GM23338 (cell line): ENCODE results near the gene TBX10. TPM values are rescaled to one million over a fixed set of nuclear protein-coding genes. Genes with fewer than 3 reads are reported as not detected.

Experiments used
- ATAC-seq: fragments of 200-7000 bp; cut with Tn5 transposase; 3 replicates; pipeline ENCODE4 v1.9.1; 2020
- DNase-seq: peaks from one replicate; pipeline ENCODE4 v3.0.0-alpha.2; 2015; ENCODE audit warnings: low spot score
- H2AFZ ChIP-seq: fragments of 200-600 bp; sonication (generic); 2 replicates; pipeline ENCODE4 v1.8.0; 2016; ENCODE audit warnings: antibody characterized with exemption, mild to moderate bottlenecking, moderate library complexity
- H3F3A ChIP-seq: fragments of 200-600 bp; sonication (generic); replicated peaks from 2 replicates; pipeline ENCODE4 v1.8.0; 2017; ENCODE audit warnings: antibody characterized with exemption, mixed run types, low read depth
- H3K27ac ChIP-seq: fragments of 200-600 bp; sonication (generic); 2 replicates; pipeline ENCODE4 v1.6.1; 2016; ENCODE audit warnings: low read depth
- H3K27me3 ChIP-seq: fragments of 200-600 bp; sonication (generic); 2 replicates; pipeline ENCODE4 v1.8.0; 2016; ENCODE audit warnings: mild to moderate bottlenecking, mixed run types, moderate library complexity; ENCODE audit not compliant: insufficient read depth
- H3K36me3 ChIP-seq: fragments of 200-600 bp; sonication (generic); 2 replicates; pipeline ENCODE4 v1.8.0; 2016; ENCODE audit warnings: mild to moderate bottlenecking; ENCODE audit not compliant: insufficient read depth
- H3K4me1 ChIP-seq: fragments of 200-600 bp; sonication (generic); 2 replicates; pipeline ENCODE4 v1.8.0; 2016; ENCODE audit warnings: mild to moderate bottlenecking, moderate library complexity; ENCODE audit not compliant: insufficient read depth
- H3K4me2 ChIP-seq: fragments of 200-600 bp; sonication (generic); 2 replicates; pipeline ENCODE4 v1.7.1; 2017; ENCODE audit warnings: mixed run types
- H3K4me3 ChIP-seq: fragments of 200-600 bp; sonication (generic); 2 replicates; pipeline ENCODE4 v1.6.1; 2016; ENCODE audit warnings: mixed run types
- H3K79me2 ChIP-seq: fragments of 200-600 bp; sonication (generic); replicated peaks from 2 replicates; pipeline ENCODE4 v1.8.0; 2017; ENCODE audit warnings: mild to moderate bottlenecking; ENCODE audit not compliant: insufficient read depth
- H3K9me2 ChIP-seq: fragments of 200-600 bp; sonication (generic); 2 replicates; pipeline ENCODE4 v1.8.0; 2017; ENCODE audit not compliant: insufficient read depth
- H4K20me1 ChIP-seq: fragments of 200-600 bp; sonication (generic); replicated peaks from 2 replicates; pipeline ENCODE4 v1.8.0; 2017; ENCODE audit warnings: mild to moderate bottlenecking; ENCODE audit not compliant: insufficient read depth
- H3K27ac Mint-ChIP-seq: 2 replicates; pipeline ENCODE4 v1.8.0; 2020; ENCODE audit warnings: inconsistent platforms, mild to moderate bottlenecking, moderate library complexity, mixed read lengths
- H3K27me3 Mint-ChIP-seq: 3 replicates; pipeline ENCODE4 v1.8.0; 2022; ENCODE audit warnings: low read depth, mild to moderate bottlenecking, moderate library complexity, mixed read lengths, inconsistent platforms; ENCODE audit not compliant: insufficient read depth, poor library complexity
- H3K36me3 Mint-ChIP-seq: 3 replicates; pipeline ENCODE4 v1.8.0; 2021; ENCODE audit warnings: low read depth, mild to moderate bottlenecking, inconsistent platforms, moderate library complexity, mixed read lengths
- H3K4me1 Mint-ChIP-seq: 3 replicates; pipeline ENCODE4 v1.8.0; 2020; ENCODE audit warnings: mild to moderate bottlenecking, inconsistent platforms, mixed read lengths
- H3K4me3 Mint-ChIP-seq: 3 replicates; pipeline ENCODE4 v1.8.0; 2021; ENCODE audit warnings: moderate library complexity, mild to moderate bottlenecking, inconsistent platforms, mixed read lengths
- H3K9me3 Mint-ChIP-seq: 3 replicates; pipeline ENCODE4 v1.8.0; 2020; ENCODE audit warnings: moderate library complexity, mild to moderate bottlenecking, inconsistent platforms, mixed read lengths
- CREB1 ChIP-seq: fragments of 250-450 bp; sonication (Bioruptor Pico); IDR thresholded peaks from 2 replicates; pipeline ENCODE4 v1.5.0; 2020; ENCODE audit warnings: low read depth, mild to moderate bottlenecking, moderate library complexity
- EZH2 ChIP-seq: fragments of 200-600 bp; sonication (generic); IDR thresholded peaks from one replicate; pipeline ENCODE4 v1.8.0; 2017; ENCODE audit warnings: antibody characterized with exemption, mild to moderate bottlenecking, low read depth; ENCODE audit not compliant: unreplicated experiment
- EZH2phosphoT487 ChIP-seq: fragments of 200-600 bp; sonication (generic); IDR thresholded peaks from one replicate; pipeline ENCODE4 v1.8.1; 2018; ENCODE audit warnings: antibody characterized with exemption; ENCODE audit not compliant: unreplicated experiment
- JUNB ChIP-seq: IDR thresholded peaks from one replicate; pipeline ENCODE4 v1.6.1; 2016; ENCODE audit warnings: antibody characterized with exemption; ENCODE audit not compliant: unreplicated experiment
- STAT1 ChIP-seq: IDR thresholded peaks from one replicate; pipeline ENCODE4 v1.6.1; 2016; ENCODE audit warnings: antibody characterized with exemption; ENCODE audit not compliant: unreplicated experiment
- ZNF114 ChIP-seq: fragments of 250-450 bp; sonication (Bioruptor Pico); IDR thresholded peaks from 2 replicates; pipeline ENCODE4 v1.5.0; 2020; ENCODE audit warnings: mild to moderate bottlenecking, moderate library complexity
- ZNF331 ChIP-seq: fragments of 250-450 bp; sonication (Bioruptor Pico); IDR thresholded peaks from 2 replicates; pipeline ENCODE4 v1.5.0; 2020; ENCODE audit warnings: low read depth, mild to moderate bottlenecking, moderate library complexity
- polyA plus RNA-seq: library from polyadenylated mRNA; unstranded; fragments of >200 nt; fragmentation: Nextera tagmentation; extraction: Ambion mirVana; gene quantifications from 2 replicates; pipeline ENCODE4 v1.2.1, GENCODE V29; 2016
- total RNA-seq: library from RNA; depleted of rRNA; stranded (reverse); fragments of >200 nt; shearing (Covaris generic); gene quantifications from 2 replicates; pipeline ENCODE4 v1.2.3, GENCODE V29; 2014
- TF ChIP-seq, protein P1 (sequence below): IDR thresholded peaks from 2 replicates; pipeline ENCODE4 v1.6.1; 2016; ENCODE audit warnings: antibody characterized with exemption
- TF ChIP-seq, protein P2 (sequence below): fragments of 250-450 bp; sonication (Bioruptor Pico); IDR thresholded peaks from 2 replicates; pipeline ENCODE4 v1.5.0; 2020; ENCODE audit warnings: mild to moderate bottlenecking, moderate library complexity
- TF ChIP-seq, protein P3 (sequence below): IDR thresholded peaks from one replicate; pipeline ENCODE4 v1.6.1; 2018; ENCODE audit warnings: antibody characterized with exemption; ENCODE audit not compliant: unreplicated experiment

TBX10 gene
- total and polyA plus RNA-seq, 2 experiments from 2014 or later = 0.10 TPM; not detected in 1

DNA sequence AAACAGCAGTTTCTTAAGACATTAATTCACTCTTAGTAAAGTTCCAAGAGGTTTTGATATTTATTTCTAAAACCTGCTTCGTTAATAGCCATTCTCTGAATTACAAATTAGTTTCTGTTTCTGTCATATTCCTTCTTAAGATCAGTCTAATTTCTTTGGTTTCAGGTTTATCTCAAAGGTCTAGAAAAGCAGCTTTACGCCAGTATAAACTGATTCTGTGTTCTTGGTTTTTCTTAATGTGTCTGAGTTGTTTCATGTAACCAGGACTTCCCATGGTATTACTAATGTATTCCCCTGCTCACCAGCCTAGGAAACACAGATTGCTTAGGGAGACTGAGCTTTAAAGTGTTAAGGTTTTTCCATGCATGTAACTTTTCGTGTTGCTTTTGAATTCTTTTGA lies 17.7 kb upstream of the TBX10 start (continued):
- TF ChIP-seq EZH2phosphoT487 = no peak
- TF ChIP-seq JUNB = no peak
- TF ChIP-seq, protein P1, sequence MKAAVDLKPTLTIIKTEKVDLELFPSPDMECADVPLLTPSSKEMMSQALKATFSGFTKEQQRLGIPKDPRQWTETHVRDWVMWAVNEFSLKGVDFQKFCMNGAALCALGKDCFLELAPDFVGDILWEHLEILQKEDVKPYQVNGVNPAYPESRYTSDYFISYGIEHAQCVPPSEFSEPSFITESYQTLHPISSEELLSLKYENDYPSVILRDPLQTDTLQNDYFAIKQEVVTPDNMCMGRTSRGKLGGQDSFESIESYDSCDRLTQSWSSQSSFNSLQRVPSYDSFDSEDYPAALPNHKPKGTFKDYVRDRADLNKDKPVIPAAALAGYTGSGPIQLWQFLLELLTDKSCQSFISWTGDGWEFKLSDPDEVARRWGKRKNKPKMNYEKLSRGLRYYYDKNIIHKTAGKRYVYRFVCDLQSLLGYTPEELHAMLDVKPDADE = no peak
- TF ChIP-seq, protein P2, sequence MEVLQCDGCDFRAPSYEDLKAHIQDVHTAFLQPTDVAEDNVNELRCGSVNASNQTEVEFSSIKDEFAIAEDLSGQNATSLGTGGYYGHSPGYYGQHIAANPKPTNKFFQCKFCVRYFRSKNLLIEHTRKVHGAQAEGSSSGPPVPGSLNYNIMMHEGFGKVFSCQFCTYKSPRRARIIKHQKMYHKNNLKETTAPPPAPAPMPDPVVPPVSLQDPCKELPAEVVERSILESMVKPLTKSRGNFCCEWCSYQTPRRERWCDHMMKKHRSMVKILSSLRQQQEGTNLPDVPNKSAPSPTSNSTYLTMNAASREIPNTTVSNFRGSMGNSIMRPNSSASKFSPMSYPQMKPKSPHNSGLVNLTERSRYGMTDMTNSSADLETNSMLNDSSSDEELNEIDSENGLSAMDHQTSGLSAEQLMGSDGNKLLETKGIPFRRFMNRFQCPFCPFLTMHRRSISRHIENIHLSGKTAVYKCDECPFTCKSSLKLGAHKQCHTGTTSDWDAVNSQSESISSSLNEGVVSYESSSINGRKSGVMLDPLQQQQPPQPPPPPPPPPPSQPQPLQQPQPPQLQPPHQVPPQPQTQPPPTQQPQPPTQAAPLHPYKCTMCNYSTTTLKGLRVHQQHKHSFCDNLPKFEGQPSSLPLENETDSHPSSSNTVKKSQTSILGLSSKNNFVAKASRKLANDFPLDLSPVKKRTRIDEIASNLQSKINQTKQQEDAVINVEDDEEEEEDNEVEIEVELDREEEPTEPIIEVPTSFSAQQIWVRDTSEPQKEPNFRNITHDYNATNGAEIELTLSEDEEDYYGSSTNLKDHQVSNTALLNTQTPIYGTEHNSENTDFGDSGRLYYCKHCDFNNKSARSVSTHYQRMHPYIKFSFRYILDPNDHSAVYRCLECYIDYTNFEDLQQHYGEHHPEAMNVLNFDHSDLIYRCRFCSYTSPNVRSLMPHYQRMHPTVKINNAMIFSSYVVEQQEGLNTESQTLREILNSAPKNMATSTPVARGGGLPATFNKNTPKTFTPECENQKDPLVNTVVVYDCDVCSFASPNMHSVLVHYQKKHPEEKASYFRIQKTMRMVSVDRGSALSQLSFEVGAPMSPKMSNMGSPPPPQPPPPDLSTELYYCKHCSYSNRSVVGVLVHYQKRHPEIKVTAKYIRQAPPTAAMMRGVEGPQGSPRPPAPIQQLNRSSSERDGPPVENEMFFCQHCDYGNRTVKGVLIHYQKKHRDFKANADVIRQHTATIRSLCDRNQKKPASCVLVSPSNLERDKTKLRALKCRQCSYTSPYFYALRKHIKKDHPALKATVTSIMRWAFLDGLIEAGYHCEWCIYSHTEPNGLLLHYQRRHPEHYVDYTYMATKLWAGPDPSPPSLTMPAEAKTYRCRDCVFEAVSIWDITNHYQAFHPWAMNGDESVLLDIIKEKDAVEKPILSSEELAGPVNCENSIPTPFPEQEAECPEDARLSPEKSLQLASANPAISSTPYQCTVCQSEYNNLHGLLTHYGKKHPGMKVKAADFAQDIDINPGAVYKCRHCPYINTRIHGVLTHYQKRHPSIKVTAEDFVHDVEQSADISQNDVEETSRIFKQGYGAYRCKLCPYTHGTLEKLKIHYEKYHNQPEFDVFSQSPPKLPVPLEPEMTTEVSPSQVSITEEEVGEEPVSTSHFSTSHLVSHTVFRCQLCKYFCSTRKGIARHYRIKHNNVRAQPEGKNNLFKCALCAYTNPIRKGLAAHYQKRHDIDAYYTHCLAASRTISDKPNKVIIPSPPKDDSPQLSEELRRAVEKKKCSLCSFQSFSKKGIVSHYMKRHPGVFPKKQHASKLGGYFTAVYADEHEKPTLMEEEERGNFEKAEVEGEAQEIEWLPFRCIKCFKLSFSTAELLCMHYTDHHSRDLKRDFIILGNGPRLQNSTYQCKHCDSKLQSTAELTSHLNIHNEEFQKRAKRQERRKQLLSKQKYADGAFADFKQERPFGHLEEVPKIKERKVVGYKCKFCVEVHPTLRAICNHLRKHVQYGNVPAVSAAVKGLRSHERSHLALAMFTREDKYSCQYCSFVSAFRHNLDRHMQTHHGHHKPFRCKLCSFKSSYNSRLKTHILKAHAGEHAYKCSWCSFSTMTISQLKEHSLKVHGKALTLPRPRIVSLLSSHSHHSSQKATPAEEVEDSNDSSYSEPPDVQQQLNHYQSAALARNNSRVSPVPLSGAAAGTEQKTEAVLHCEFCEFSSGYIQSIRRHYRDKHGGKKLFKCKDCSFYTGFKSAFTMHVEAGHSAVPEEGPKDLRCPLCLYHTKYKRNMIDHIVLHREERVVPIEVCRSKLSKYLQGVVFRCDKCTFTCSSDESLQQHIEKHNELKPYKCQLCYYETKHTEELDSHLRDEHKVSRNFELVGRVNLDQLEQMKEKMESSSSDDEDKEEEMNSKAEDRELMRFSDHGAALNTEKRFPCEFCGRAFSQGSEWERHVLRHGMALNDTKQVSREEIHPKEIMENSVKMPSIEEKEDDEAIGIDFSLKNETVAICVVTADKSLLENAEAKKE (CRISPR knock-in tag) = no peak

DNA sequence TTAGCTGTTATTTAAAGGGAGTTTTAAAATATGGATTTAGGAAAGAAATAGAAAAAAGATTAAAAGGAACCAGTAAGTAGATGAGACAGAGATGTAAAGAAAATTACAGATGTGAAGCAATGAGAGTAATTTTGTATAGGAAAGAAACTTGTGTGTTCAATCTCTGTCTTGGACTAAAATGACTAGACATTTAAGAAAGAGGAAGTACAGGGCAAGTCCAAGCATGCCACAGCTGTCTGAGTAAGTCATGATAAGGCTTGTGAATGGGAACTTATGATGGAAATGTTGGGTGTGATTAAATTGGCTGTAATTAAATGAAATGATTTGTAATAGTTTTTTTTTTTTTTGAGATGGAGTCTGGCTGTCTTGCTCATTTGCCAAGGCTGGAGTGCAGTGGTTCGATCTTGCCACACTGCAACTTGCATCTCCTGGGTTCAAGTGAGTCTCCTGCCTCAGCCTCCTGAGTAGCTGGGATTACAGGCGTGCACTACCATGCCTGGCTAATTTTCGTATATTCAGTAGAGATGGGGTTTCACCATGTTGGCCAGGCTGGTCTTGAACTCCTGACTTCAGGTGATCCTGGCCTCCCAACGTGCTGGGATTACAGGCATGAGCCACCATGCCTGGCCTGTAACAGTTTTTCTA lies 16.8 kb upstream of the TBX10 start:
- Mint-ChIP-seq H3K36me3 (peaks cover 5% of the 10 kb centered on the region; the same call in 2 of the 3 replicates), H3K9me3 (peaks cover 43% of the 10 kb centered on the region), H3K27me3 (peaks cover 3% of the 10 kb centered on the region), H3K4me3 (no peak overlapping the region), H3K27ac (no peak overlapping the region), H3K4me1 (no peaks in the 10 kb centered on the region)
- Histone ChIP-seq H3K27ac (no peak overlapping the region), H3K4me3 (no peak overlapping the region), H3K4me1 (no peaks in the 10 kb centered on the region), H3K36me3 (peaks cover 8% of the 10 kb centered on the region; the same call in 1 of the 2 replicates), H2AFZ (no peak overlapping the region), H3K9me2 (no peaks in the 10 kb centered on the region), H3K79me2 (no peaks in the 10 kb centered on the region), H3K4me2 (no peak overlapping the region), H3F3A (no peaks in the 10 kb centered on the region), H4K20me1 (no peaks in the 10 kb centered on the region), H3K27me3 (no peaks in the 10 kb centered on the region)
- no peak for DNase-seq
- no peak for TF ChIP-seq STAT1
- no peak for TF ChIP-seq EZH2phosphoT487
- TF ChIP-seq, protein P1 = no peak
- no peak for TF ChIP-seq ZNF114
- no peak for TF ChIP-seq CREB1 (CRISPR knock-in tag)
- no peak for TF ChIP-seq EZH2
- TF ChIP-seq ZNF331 (CRISPR knock-in tag) = no peak
- TF ChIP-seq, protein P3, sequence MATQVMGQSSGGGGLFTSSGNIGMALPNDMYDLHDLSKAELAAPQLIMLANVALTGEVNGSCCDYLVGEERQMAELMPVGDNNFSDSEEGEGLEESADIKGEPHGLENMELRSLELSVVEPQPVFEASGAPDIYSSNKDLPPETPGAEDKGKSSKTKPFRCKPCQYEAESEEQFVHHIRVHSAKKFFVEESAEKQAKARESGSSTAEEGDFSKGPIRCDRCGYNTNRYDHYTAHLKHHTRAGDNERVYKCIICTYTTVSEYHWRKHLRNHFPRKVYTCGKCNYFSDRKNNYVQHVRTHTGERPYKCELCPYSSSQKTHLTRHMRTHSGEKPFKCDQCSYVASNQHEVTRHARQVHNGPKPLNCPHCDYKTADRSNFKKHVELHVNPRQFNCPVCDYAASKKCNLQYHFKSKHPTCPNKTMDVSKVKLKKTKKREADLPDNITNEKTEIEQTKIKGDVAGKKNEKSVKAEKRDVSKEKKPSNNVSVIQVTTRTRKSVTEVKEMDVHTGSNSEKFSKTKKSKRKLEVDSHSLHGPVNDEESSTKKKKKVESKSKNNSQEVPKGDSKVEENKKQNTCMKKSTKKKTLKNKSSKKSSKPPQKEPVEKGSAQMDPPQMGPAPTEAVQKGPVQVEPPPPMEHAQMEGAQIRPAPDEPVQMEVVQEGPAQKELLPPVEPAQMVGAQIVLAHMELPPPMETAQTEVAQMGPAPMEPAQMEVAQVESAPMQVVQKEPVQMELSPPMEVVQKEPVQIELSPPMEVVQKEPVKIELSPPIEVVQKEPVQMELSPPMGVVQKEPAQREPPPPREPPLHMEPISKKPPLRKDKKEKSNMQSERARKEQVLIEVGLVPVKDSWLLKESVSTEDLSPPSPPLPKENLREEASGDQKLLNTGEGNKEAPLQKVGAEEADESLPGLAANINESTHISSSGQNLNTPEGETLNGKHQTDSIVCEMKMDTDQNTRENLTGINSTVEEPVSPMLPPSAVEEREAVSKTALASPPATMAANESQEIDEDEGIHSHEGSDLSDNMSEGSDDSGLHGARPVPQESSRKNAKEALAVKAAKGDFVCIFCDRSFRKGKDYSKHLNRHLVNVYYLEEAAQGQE = no peak
- no peak for ATAC-seq
